Fibroblast of skin of left biceps (primary cell): ENCODE results near the gene BRMS1.
"Not testable (repeated sequence)": the region's sequence is repeated elsewhere in the genome, so short reads cannot be mapped to it uniquely, and the experiment has no call there.

Experiments used
- DNase-seq, 2 experiments: peaks; one replicate each; pipeline ENCODE4 v3.0.0-alpha.2; 2013; ENCODE audit warnings: low read depth in 2 of 2

Gene BRMS1

GRCh38 chr11:66322732-66323427 lies 22.0 kb downstream of the BRMS1 start:
- DNase-seq, result no peak

- DNase-seq, result no peak
Measured at GRCh38 chr11:66321606-66322005, 23.3 kb downstream of the BRMS1 start.

- not testable (repeated sequence) for DNase-seq
Measured at GRCh38 chr11:66320748-66321147, 24.2 kb downstream of the BRMS1 start.

GRCh38 chr11:66320289-66320688 lies 24.6 kb downstream of the BRMS1 start:
- not testable (repeated sequence) for DNase-seq

GRCh38 chr11:66318600-66318970 lies 26.3 kb downstream of the BRMS1 start:
- no peak for DNase-seq

- peak; percentile 76 to 79 for DNase-seq
Measured at GRCh38 chr11:66317723-66318599, 26.9 kb downstream of the BRMS1 start.

- DNase-seq, result peak; percentile 35 to 48
Measured at GRCh38 chr11:66317322-66317722, 27.6 kb downstream of the BRMS1 start.

GRCh38 chr11:66316849-66317251 lies 28.1 kb downstream of the BRMS1 start, which contains the start of gene CD248:
TSS of gene CD248 (minus strand) at chr11:66317044. CDS start at chr11:66317027, 17 bp downstream.
- peak; percentile 80 for DNase-seq

GRCh38 chr11:66315921-66316811 lies 28.7 kb downstream of the BRMS1 start:
- no peak for DNase-seq

- DNase-seq, result no peak
Measured at GRCh38 chr11:66315498-66315885, 29.4 kb downstream of the BRMS1 start.

- DNase-seq, result no peak
Measured at GRCh38 chr11:66314561-66315497, 30.1 kb downstream of the BRMS1 start.

- no peak for DNase-seq
Measured at GRCh38 chr11:66314186-66314501, 30.8 kb downstream of the BRMS1 start.

- DNase-seq, result no peak
Measured at GRCh38 chr11:66313321-66314185, 31.4 kb downstream of the BRMS1 start.

GRCh38 chr11:66312549-66313320 lies 32.2 kb downstream of the BRMS1 start:
- peak; percentile 99 for DNase-seq

- peak; percentile 68 to 76 for DNase-seq
Measured at GRCh38 chr11:66311965-66312548, 32.8 kb downstream of the BRMS1 start.

- DNase-seq, result no peak
Measured at GRCh38 chr11:66311470-66311964, 33.4 kb downstream of the BRMS1 start.

- DNase-seq, result not testable (repeated sequence)
Measured at GRCh38 chr11:66310803-66311440, 34.0 kb downstream of the BRMS1 start.

GRCh38 chr11:66310324-66310723 lies 34.6 kb downstream of the BRMS1 start:
- DNase-seq, result no peak
